Left colon (tissue), 2 donors: ENCODE results near the gene ITGA6. TPM values are rescaled to one million over a fixed set of nuclear protein-coding genes. Genes with fewer than 3 reads are reported as not detected.
"Not testable (repeated sequence)": the region's sequence is repeated elsewhere in the genome, so short reads cannot be mapped to it uniquely, and the experiment has no call there.

Source experiments
- ATAC-seq: fragments of 200-7000 bp; cut with Tn5 transposase; one replicate; pipeline ENCODE4 v1.9.1; 2020; ENCODE audit warnings: mild to moderate bottlenecking, moderate library complexity
- DNase-seq, 2 donors: peaks; one replicate each; pipeline ENCODE4 v3.0.0-alpha.2; 2020
- intact Hi-C, 2 donors: fragments of 100-400 bp; cut with DNase I in 1 of 2; cut with micrococcal nuclease in 1 of 2; formaldehyde crosslinking; loops; one replicate each; pipeline versions ENCODE4 v1.11.2 to v1.14.0; 2022; cut with DNase I, micrococcal nuclease
- total RNA-seq, 2 donors: library from RNA; stranded (reverse); fragmentation: NEBNext Ultra II Directional; extraction: Animal tissue kit (Norgen Biotek cat#: 25700); gene quantifications; one replicate each; pipeline ENCODE4 v1.2.1, GENCODE V29; 2021
- donor health status: DM: no; HTN: no; CAD: no.
- donor health status: DM: yes; HTN: yes; CAD: no.

Gene ITGA6
- total RNA-seq, 2 donors from 2014 or later: 159 to 218 TPM

GRCh38 chr2:172481507-172482262 is 54.3 kb downstream of the ITGA6 start:
- intact Hi-C loops: no loop called here
- no peak for DNase-seq
- no peak for ATAC-seq

- ATAC-seq (peak; percentile 27), DNase-seq (no peak)
- intact Hi-C loops: no loop called here
Measured at GRCh38 chr2:172484253-172484652, 56.9 kb downstream of the ITGA6 start.

GRCh38 chr2:172484706-172485105 is 57.3 kb downstream of the ITGA6 start:
- intact Hi-C loops: no loop called here
- DNase-seq: no peak
- no peak for ATAC-seq

- intact Hi-C loops: no loop called here
- ATAC-seq (peak; percentile 7), DNase-seq (no peak)
Measured at GRCh38 chr2:172488556-172488955, 61.2 kb downstream of the ITGA6 start.

- no peak for ATAC-seq
- no peak for DNase-seq
- intact Hi-C loops: no loop called here
Measured at GRCh38 chr2:172489681-172490080, 62.3 kb downstream of the ITGA6 start.

- DNase-seq: no peak
- intact Hi-C loops: no loop called here
- ATAC-seq: peak; percentile 14
Measured at GRCh38 chr2:172496160-172496608, 68.8 kb downstream of the ITGA6 start.

- intact Hi-C loops: no loop called here
- ATAC-seq (no peak), DNase-seq (no peak)
Measured at GRCh38 chr2:172507199-172507598, 79.8 kb downstream of the ITGA6 start.

- DNase-seq: no peak
- intact Hi-C loops: no loop called here
- ATAC-seq: peak; percentile 58
Measured at GRCh38 chr2:172510088-172510487, 82.7 kb downstream of the ITGA6 start.

- DNase-seq: no peak
- no peak for ATAC-seq
- intact Hi-C loops: no loop called here
Measured at GRCh38 chr2:172510548-172510947, 83.2 kb downstream of the ITGA6 start.

- ATAC-seq: no peak
- intact Hi-C loops: no loop called here
- DNase-seq: no peak
Measured at GRCh38 chr2:172512810-172513523, 85.6 kb downstream of the ITGA6 start.

- intact Hi-C loops: no loop called here
- ATAC-seq (no peak), DNase-seq (no peak)
Measured at GRCh38 chr2:172513524-172513900, 86.1 kb downstream of the ITGA6 start.

- ATAC-seq (no peak), DNase-seq (peak in 1 of 2 donors; percentile 12)
- intact Hi-C loops: no loop called here
Measured at GRCh38 chr2:172513935-172514586, 86.7 kb downstream of the ITGA6 start.

- intact Hi-C loops: no loop called here
- DNase-seq (no peak), ATAC-seq (no peak)
Measured at GRCh38 chr2:172516299-172516698, 88.9 kb downstream of the ITGA6 start.

- ATAC-seq (no peak), DNase-seq (no peak)
- intact Hi-C loops: no loop called here
Measured at GRCh38 chr2:172518995-172519394, 91.6 kb downstream of the ITGA6 start.

- DNase-seq (no peak), ATAC-seq (no peak)
- intact Hi-C loops: no loop called here
Measured at GRCh38 chr2:172525601-172526000, 98.2 kb downstream of the ITGA6 start.

- DNase-seq (no peak), ATAC-seq (peak; percentile 83)
- intact Hi-C loops: no loop called here
Measured at GRCh38 chr2:172531309-172531708, 103.9 kb downstream of the ITGA6 start.

- intact Hi-C loops, DNase-seq, ATAC-seq: not testable (repeated sequence)
Measured at GRCh38 chr2:172532461-172532860, 105.1 kb downstream of the ITGA6 start.

GRCh38 chr2:172533687-172534086 is 106.3 kb downstream of the ITGA6 start:
- DNase-seq (no peak), ATAC-seq (no peak)
- intact Hi-C loops: no loop called here

GRCh38 chr2:172535119-172535518 is 107.7 kb downstream of the ITGA6 start:
- ATAC-seq: no peak
- intact Hi-C loops: no loop called here

GRCh38 chr2:172537851-172538250 is 110.5 kb downstream of the ITGA6 start:
- intact Hi-C loops, DNase-seq, ATAC-seq: not testable (repeated sequence)

More at GRCh38 chr2:172535119-172535518, 107.7 kb downstream of the ITGA6 start:
- DNase-seq: no peak
